T-helper 17 cell (primary cell): Measurements from ENCODE around the gene HDHD5. TPM values are rescaled to one million over a fixed set of nuclear protein-coding genes. Genes with fewer than 3 reads are reported as not detected.

Experiments used
- ATAC-seq: fragments of 150-1000 bp; cut with Tn5 transposase; 2 replicates; pipeline ENCODE4 v1.10.0; 2021; ENCODE audit warnings: mild to moderate bottlenecking, moderate library complexity
- DNase-seq, 3 donors: peaks; one replicate each; pipeline versions ENCODE4 v3.0.0 to v3.0.0-alpha.2; 2020 to 2021
- H3K9me3 ChIP-seq: one replicate; pipeline ENCODE4 v1.7.0; 2013; ENCODE audit warnings: low read length, mild to moderate bottlenecking; ENCODE audit not compliant: control insufficient read depth, poor library complexity, severe bottlenecking
- H3K27ac Mint-ChIP-seq: one replicate; pipeline ENCODE4 v1.8.0; 2022; ENCODE audit warnings: mild to moderate bottlenecking, moderate library complexity, mixed read lengths
- H3K27me3 Mint-ChIP-seq: one replicate; pipeline ENCODE4 v1.8.0; 2022; ENCODE audit warnings: mixed read lengths
- H3K36me3 Mint-ChIP-seq: one replicate; pipeline ENCODE4 v1.8.0; 2022; ENCODE audit warnings: low read depth, mixed read lengths
- H3K4me1 Mint-ChIP-seq: one replicate; pipeline ENCODE4 v1.8.0; 2022; ENCODE audit warnings: mild to moderate bottlenecking, mixed read lengths
- H3K4me3 Mint-ChIP-seq: one replicate; pipeline ENCODE4 v1.8.0; 2022; ENCODE audit warnings: mild to moderate bottlenecking, moderate library complexity, mixed read lengths
- total RNA-seq, 4 donors: library from RNA in 2 of 4; stranded (reverse) in 2 of 4; gene quantifications; one replicate each; pipeline ENCODE4 v1.2.3 and lab custom pipeline; 2022 to 2026

The HDHD5 gene
- total RNA-seq, 2 donors from 2014 or later, result 16.7 to 17.4 TPM

DNA sequence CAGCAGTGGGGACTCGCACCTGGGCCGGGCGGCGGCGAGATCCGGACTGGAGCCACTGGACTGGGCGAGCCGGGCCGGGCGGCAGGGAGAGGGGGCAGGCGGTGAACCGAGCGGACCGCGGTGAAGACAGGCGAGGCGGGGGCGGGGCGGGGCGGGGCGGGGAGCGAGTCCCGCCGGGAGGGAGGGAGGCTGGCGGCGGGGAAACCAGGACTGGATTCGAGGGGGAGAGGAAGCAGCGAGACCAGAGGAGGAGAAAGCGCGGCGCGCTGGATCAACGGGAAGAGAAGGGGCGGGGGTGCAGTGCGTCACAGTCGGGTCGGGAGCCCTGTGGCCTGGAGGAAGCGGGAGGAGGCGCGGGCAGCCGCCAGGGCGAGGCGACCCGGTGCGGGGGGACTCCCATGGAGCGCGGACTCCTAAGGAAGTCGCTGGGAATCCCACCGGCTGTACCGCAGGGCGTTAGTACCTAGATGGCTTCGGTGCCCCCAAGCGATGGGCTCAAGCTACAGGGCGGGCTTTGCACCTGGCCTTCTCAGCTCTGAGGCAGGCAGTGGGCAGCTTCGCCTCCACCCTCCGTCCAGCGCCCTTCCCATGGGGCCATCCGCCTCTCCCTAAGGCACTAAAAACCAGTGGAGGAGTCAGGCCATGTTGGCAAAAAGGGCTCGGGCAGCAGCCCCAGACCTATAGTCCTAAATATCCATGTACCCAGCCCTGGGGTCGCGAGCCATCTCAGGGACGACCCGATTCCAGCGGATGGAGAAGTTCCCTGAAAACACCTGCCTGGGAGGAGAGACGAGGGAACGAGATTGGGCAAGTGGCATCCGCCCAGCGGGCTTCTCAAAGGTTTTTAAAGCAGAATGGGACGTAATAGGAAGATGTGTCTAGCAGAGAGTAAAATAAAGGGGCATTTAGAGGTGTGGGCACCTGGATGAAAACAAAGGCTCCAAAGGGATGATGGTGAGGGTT lies 37.6 kb downstream of the HDHD5 start, which contains the start of gene TMEM121B:
Gene TMEM121B, minus strand, starts transcription at position 128 of the 963 bp plus-strand sequence. CDS start 233 bp downstream, outside the sequence.
- no peak for DNase-seq
- Mint-ChIP-seq H3K27ac (no peak within 1 kb of the TSS), H3K4me3 (peak within 1 kb of the TSS; percentile 80), H3K36me3 (no peaks in the 10 kb centered on the region), H3K27me3 (peaks cover 10% of the 10 kb centered on the region), H3K4me1 (peaks cover 26% of the 10 kb centered on the region)
- ATAC-seq, result no peak
- H3K9me3 ChIP-seq, result no peaks in the 10 kb centered on the region

- H3K4me1 Mint-ChIP-seq, result peaks cover 34% of the 10 kb centered on the region
- ATAC-seq (peak; percentile 41), DNase-seq (peak in 1 of 3 donors; percentile 21)
- no peak overlapping the region for H3K27ac Mint-ChIP-seq
- H3K4me3 Mint-ChIP-seq, result no peak overlapping the region
- no peaks in the 10 kb centered on the region for H3K36me3 Mint-ChIP-seq
- peaks cover 10% of the 10 kb centered on the region for H3K27me3 Mint-ChIP-seq
- no peaks in the 10 kb centered on the region for H3K9me3 ChIP-seq
These were observed 38.3 kb downstream of the HDHD5 start for GRCh38 chr22:17120711-17121232.

DNA sequence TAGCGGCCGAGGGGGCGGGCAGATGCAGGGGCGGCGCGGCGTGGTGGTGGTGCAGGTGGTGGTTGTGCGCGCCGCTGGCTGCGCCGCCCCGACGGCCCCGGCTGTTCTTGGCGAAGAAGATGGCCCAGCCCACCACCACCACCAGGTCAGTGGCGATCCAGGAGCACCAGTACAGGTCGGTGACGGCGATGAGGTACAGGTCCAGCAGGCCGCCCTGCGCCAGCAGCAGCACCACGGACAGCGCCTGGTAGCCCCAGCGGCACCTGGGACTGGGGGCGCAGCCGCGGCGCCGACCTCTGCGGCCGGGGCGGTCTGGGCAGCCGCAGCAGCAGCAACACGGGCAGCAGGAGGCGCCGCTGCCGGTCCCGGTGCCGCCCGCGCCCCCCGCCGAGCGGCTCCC lies 38.8 kb downstream of the HDHD5 start:
- no peaks in the 10 kb centered on the region for H3K9me3 ChIP-seq
- Mint-ChIP-seq H3K4me3 (peak overlapping the region; percentile 25), H3K36me3 (no peaks in the 10 kb centered on the region), H3K27me3 (peaks cover 10% of the 10 kb centered on the region), H3K4me1 (peaks cover 37% of the 10 kb centered on the region), H3K27ac (no peak overlapping the region)
- peak; percentile 36 to 51 (median 38) for DNase-seq
- ATAC-seq, result peak; percentile 74

DNA sequence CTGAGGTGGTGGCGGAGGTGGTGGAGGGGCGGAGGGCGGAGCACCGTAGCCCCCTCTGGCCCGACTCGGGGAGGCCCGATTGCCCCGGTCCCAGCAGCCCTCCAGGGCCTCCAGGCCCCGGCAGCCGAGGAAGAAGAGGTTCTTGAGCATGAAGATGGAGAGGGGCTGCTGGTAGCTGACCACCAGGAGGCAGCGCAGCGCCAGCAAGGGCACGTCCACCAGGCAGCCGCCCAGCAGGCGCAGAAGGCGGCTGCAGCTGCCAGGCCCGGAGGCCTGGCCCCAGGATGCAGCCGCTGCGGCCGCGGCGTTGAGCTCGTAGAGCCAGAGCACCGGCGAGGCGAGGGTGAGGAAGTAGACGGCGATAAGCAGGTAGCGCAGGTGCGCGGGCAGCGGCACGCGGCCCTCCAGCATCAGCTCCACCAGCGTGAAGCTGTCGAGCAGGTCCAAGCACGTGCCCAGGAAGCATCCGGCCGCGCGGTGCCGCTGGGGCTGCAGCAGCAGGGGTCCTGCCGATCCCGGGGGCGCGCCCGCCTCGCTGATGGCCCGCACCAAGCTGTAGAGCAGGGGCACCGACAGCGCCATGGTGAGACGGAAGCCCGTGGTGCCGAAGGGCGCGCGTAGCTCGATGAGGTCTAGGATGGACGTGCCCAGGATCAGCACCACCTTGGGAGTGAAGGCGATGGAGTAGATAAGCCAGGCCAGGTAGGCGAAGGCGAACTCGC lies 39.4 kb downstream of the HDHD5 start:
- H3K4me3 Mint-ChIP-seq, result peak overlapping the region; percentile 73
- ATAC-seq, result no peak

DNA sequence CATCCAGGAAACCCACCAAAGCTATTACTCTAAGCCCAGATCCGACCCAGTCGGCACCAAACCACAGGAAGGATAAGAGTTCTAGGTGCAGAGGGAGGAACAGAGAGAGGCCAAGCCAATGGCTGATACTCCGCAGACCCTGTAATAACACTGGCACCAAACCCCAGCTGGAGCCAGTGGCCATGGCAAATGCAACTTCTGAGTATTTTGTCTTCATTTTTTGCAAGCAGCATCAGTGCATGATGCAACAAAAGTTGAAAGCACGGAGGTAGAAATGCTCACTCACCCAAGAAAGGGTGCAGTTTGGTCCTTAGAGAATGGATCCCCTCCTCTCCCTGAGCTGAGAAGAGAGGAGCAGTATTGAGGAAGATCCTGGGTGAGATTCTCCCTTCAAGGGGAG lies 40.7 kb downstream of the HDHD5 start:
- H3K27me3 Mint-ChIP-seq, result peaks cover 10% of the 10 kb centered on the region
- H3K27ac Mint-ChIP-seq, result peak overlapping the region; percentile 93
- H3K4me1 Mint-ChIP-seq, result peaks cover 52% of the 10 kb centered on the region
- peak overlapping the region; percentile 79 for H3K4me3 Mint-ChIP-seq
- H3K9me3 ChIP-seq, result no peaks in the 10 kb centered on the region
- no peak for ATAC-seq
- no peaks in the 10 kb centered on the region for H3K36me3 Mint-ChIP-seq
- no peak for DNase-seq

More for the DNA sequence above, 39.4 kb downstream of the HDHD5 start:
- H3K4me1 Mint-ChIP-seq, result peaks cover 40% of the 10 kb centered on the region
- no peaks in the 10 kb centered on the region for H3K9me3 ChIP-seq
- peaks cover 10% of the 10 kb centered on the region for H3K27me3 Mint-ChIP-seq
- peak overlapping the region; percentile 93 for H3K27ac Mint-ChIP-seq
- H3K36me3 Mint-ChIP-seq, result no peaks in the 10 kb centered on the region
- DNase-seq, result no peak

- DNase-seq, result no peak
- peak; percentile 26 for ATAC-seq
These were observed 41.2 kb downstream of the HDHD5 start for GRCh38 chr22:17117890-17118289.

DNA sequence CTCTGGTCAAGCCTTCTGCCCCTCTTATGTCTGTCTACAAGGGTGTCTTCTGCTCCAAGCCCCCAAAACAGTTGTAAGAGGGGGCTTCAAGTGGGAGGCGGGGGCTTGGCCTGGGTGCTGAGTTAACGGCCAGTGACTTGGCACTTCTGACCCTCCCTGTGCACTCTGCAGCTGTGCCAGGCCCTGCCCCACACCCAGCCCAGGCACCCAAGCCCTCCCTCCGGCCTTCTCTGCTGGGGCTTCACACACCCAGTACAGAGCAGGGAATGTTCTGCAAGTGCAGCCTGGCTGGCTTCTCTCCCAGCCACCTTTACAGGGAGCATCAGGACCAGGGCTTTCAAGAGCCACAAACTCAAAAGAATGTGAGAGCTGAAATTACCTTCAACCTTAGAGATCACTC lies 41.7 kb downstream of the HDHD5 start:
- Mint-ChIP-seq H3K36me3 (no peaks in the 10 kb centered on the region), H3K27me3 (peaks cover 10% of the 10 kb centered on the region), H3K4me1 (peaks cover 57% of the 10 kb centered on the region), H3K4me3 (peak overlapping the region; percentile 79), H3K27ac (peak overlapping the region; percentile 93)
- no peak for DNase-seq
- no peak for ATAC-seq
- H3K9me3 ChIP-seq, result no peaks in the 10 kb centered on the region

More at GRCh38 chr22:17117890-17118289, 41.2 kb downstream of the HDHD5 start:
- Mint-ChIP-seq H3K27me3 (peaks cover 10% of the 10 kb centered on the region), H3K36me3 (no peaks in the 10 kb centered on the region), H3K4me1 (peaks cover 56% of the 10 kb centered on the region), H3K27ac (peak overlapping the region; percentile 93), H3K4me3 (peak overlapping the region; percentile 79)
- no peaks in the 10 kb centered on the region for H3K9me3 ChIP-seq

DNA sequence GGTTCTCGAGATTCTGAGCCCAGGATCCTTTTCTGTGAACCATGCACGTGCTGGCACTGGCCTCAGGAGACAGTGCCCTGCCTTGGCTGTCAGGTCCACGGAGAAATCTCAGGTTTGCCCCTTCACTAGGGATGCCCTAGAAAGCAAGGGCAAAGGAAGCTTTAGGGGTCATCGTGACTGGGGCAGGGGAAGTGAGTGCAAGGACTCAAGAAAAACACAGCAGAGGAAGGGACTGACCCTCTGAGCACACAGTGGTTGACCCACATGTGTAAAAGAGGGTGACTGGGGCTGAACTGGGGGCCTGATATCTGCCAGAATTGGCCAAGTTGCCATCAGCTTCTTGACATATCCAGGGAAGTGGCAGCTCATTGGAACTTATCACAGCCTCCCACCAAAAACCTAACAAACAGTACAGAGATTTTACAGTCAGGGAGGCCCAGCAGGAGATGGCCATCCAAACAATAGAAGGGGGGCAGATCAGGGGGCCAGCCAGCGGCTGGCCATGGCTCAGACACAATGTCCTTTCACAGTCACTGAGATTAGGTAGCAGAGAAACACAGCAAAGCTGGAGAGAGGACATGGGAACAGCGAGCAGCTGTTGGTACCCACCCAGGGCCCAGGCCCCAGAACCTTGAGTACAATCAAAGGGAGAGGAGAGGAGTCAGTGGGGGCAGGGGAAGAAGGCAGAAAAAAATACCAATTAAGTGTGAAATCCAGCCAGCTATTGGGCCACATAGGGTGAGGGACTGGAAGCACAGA lies 42.3 kb downstream of the HDHD5 start:
- Mint-ChIP-seq H3K36me3 (no peaks in the 10 kb centered on the region), H3K27ac (peak overlapping the region; percentile 93), H3K4me1 (peaks cover 59% of the 10 kb centered on the region), H3K4me3 (peak overlapping the region; percentile 83), H3K27me3 (peaks cover 4% of the 10 kb centered on the region)
- DNase-seq (no peak), ATAC-seq (no peak)
- no peaks in the 10 kb centered on the region for H3K9me3 ChIP-seq

DNA sequence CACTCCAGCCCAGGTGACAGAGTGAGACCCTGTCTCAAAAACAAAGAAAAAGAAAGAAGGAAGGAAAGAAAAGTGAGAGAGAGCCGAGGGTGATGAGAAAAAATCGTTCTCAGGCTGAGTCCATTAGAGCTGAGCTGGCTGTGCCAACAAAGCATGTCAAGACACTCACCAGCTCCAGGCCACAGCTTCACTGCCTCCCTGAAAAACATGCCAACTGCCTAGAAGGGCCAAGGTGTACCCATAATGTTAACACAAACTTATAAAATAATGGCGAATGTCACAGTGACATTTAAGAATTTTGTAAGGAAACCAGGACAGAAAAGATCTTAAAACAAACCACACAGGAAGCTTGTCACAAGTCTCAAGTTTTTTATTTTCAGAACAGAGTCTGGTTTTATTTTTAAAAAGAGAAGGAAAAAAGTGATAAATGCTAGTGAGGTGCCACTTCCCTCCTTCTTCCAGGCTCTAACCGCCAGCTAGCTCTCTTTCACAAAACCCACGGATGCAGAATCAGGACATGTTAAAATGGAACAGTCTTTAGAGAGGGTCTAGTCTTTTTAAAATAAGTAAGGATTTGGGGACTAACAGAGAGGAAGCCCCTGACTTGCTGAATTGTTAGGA lies 43.0 kb downstream of the HDHD5 start:
- H3K36me3 Mint-ChIP-seq, result no peaks in the 10 kb centered on the region
- H3K27ac Mint-ChIP-seq, result peak overlapping the region; percentile 93
- DNase-seq (no peak), ATAC-seq (no peak)
- no peaks in the 10 kb centered on the region for H3K27me3 Mint-ChIP-seq
- no peaks in the 10 kb centered on the region for H3K9me3 ChIP-seq
- H3K4me3 Mint-ChIP-seq, result peak overlapping the region; percentile 83
- peaks cover 63% of the 10 kb centered on the region for H3K4me1 Mint-ChIP-seq

GRCh38 chr22:17115236-17115635 lies 43.8 kb downstream of the HDHD5 start:
- peak overlapping the region; percentile 83 for H3K4me3 Mint-ChIP-seq
- H3K36me3 Mint-ChIP-seq, result no peaks in the 10 kb centered on the region
- ATAC-seq, result no peak
- peaks cover 66% of the 10 kb centered on the region for H3K4me1 Mint-ChIP-seq
- H3K27ac Mint-ChIP-seq, result peak overlapping the region; percentile 93
- H3K9me3 ChIP-seq, result no peaks in the 10 kb centered on the region
- no peaks in the 10 kb centered on the region for H3K27me3 Mint-ChIP-seq
- DNase-seq, result no peak

DNA sequence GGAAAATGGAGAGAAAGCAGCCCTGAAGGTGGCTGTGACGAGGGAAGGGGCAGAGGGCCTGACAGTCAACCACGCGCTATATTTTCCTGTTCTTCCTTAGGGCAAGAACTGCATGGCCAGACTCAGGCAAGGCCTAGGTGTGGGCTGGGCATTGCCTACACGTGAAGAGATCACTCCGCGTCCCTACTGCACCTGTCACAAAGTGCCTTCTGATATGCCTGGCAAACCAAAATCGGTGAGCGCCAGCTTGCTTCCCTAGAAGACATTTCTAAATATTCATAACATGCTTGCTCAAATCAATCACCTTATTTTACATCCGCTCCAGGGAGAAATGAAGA lies 44.2 kb downstream of the HDHD5 start:
- Mint-ChIP-seq H3K4me1 (peaks cover 66% of the 10 kb centered on the region), H3K27me3 (no peaks in the 10 kb centered on the region), H3K36me3 (no peaks in the 10 kb centered on the region), H3K27ac (peak overlapping the region; percentile 93), H3K4me3 (no peak overlapping the region)
- no peaks in the 10 kb centered on the region for H3K9me3 ChIP-seq
- DNase-seq (no peak), ATAC-seq (no peak)

DNA sequence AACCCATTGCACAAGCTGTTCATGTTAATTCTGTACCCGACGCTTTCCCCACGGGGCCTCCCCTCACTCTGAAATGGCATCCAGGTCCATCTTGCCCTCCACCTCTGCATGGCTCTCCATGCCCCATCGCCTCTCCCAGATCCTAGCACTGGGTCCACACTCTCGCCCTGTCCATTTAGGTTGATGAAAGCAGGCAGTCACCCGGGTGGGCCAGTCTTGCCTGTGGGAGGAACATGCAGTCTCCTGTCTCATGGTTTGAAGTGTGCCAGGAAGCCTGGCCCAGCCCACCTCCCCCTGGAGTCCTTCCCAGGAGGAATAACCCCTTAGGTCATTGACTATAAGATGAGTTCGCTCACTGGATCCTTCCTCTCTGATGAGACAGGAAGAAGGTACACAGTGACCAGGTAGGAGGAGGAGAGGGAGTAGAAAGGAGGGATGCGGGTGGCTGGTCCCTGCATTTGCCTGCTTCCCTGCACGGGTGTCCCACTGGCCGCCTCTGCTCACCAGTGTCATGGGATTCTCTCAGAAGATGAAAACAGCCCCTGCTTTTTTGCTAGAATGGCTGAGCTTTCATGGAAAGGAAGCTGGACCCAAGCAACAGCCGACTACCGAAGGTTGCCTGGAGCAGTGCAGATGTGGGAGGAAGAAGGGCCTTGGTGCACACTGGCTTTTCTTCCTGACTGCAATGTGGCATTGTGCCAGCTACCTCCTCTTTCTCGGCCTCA lies 44.7 kb downstream of the HDHD5 start:
- Mint-ChIP-seq H3K4me1 (peaks cover 66% of the 10 kb centered on the region), H3K36me3 (no peaks in the 10 kb centered on the region), H3K27me3 (no peaks in the 10 kb centered on the region), H3K4me3 (no peak overlapping the region), H3K27ac (peak overlapping the region; percentile 93)
- no peak for DNase-seq
- ATAC-seq, result no peak
- no peaks in the 10 kb centered on the region for H3K9me3 ChIP-seq
